Endothelial cell of umbilical vein (primary cell): ENCODE measurements around the gene MAP3K21. TPM values are rescaled to one million over a fixed set of nuclear protein-coding genes. Genes with fewer than 3 reads are reported as not detected.

ENCODE experiments used
- BruUV-seq: library from RNA; stranded (reverse); fragments of 400-500 nt; replicated peaks from 2 replicates; lab custom pipeline; 2021; lab: Mats Ljungman, UMichigan
- CTCF ChIA-PET: fragments of 300-600, 350-600 bp; sonication (Branson Sonifier 250); formaldehyde crosslinking; loops from one replicate; lab custom pipeline; 2021; ENCODE audit warnings: antibody characterized with exemption, inconsistent platforms; lab: Charles Lee
- POLR2A ChIA-PET: fragments of 300-600, 350-600 bp; sonication (Branson Sonifier 250); formaldehyde crosslinking; loops from one replicate; lab custom pipeline; 2021; ENCODE audit warnings: antibody characterized with exemption, inconsistent platforms; lab: Charles Lee
- DNase-seq: peaks from one replicate; pipeline ENCODE4 v3.0.0-alpha.2; 2011; ENCODE audit warnings: low read depth, low spot score
- FAIRE-seq: peaks from 2 replicates; lab custom pipeline; 2011; peaks lifted over from hg19 to GRCh38; lab: Jason Lieb, UNC
- H2AFZ ChIP-seq: 2 replicates; pipeline ENCODE4 v1.6.0; 2012; ENCODE audit warnings: low read depth, low read length, control low read depth, inconsistent platforms
- H3K27ac ChIP-seq: 2 replicates; pipeline ENCODE4 v1.5.1; 2011; ENCODE audit warnings: low read depth, mild to moderate bottlenecking, control low read depth, low read length, moderate library complexity; ENCODE audit not compliant: insufficient read depth
- H3K27me3 ChIP-seq, 2 experiments: 2 replicates each; pipeline versions ENCODE4 v1.6.0 to v1.6.1; 2011; ENCODE audit warnings: low read length in 2 of 2, mixed read lengths in 1 of 2; ENCODE audit not compliant: control insufficient read depth in 2 of 2, insufficient read depth in 2 of 2
- H3K36me3 ChIP-seq, 2 experiments: 2 replicates in 1 of 2; 3 replicates in 1 of 2; pipeline ENCODE4 v1.5.1; 2011; ENCODE audit warnings: low read length in 2 of 2, mild to moderate bottlenecking in 1 of 2, moderate library complexity in 1 of 2; ENCODE audit not compliant: control insufficient read depth in 2 of 2, insufficient read depth in 2 of 2; ENCODE audit errors: extremely low read depth in 1 of 2
- H3K4me1 ChIP-seq: 3 replicates; pipeline ENCODE4 v1.5.1; 2011; ENCODE audit warnings: mild to moderate bottlenecking, low read length; ENCODE audit not compliant: control insufficient read depth, insufficient read depth; ENCODE audit errors: extremely low read depth
- H3K4me2 ChIP-seq: 2 replicates; pipeline ENCODE4 v1.6.1; 2011; ENCODE audit warnings: low read length, control low read depth, mixed read lengths; ENCODE audit not compliant: insufficient read depth
- H3K4me3 ChIP-seq, 3 experiments: fragments of 200-600 bp in 1 of 3; sonication (generic), shearing (Covaris generic) in 1 of 3; replicated peaks in 1 of 3; 2 replicates each; pipeline ENCODE4 v1.5.1; 2011 to 2016; ENCODE audit warnings: control low read depth in 3 of 3, low read length in 3 of 3, mild to moderate bottlenecking in 2 of 3, inconsistent platforms in 1 of 3, low read depth in 1 of 3, moderate library complexity in 1 of 3; ENCODE audit not compliant: insufficient read depth in 1 of 3
- H3K79me2 ChIP-seq: 2 replicates; pipeline ENCODE4 v1.6.0; 2012; ENCODE audit warnings: low read length, inconsistent platforms; ENCODE audit not compliant: control insufficient read depth, insufficient read depth
- H3K9ac ChIP-seq: replicated peaks from 2 replicates; pipeline ENCODE3; 2011; ENCODE audit warnings: low read length, control low read depth; ENCODE audit not compliant: insufficient read depth; ENCODE audit errors: extremely low read depth
- H3K9me1 ChIP-seq: replicated peaks from 3 replicates; pipeline ENCODE4 v1.6.0; 2011; ENCODE audit warnings: mild to moderate bottlenecking, low read length; ENCODE audit not compliant: control insufficient read depth, insufficient read depth; ENCODE audit errors: extremely low read depth
- H3K9me3 ChIP-seq: replicated peaks from 2 replicates; pipeline ENCODE4 v1.5.1; 2012; ENCODE audit warnings: low read length, inconsistent platforms; ENCODE audit not compliant: control insufficient read depth, insufficient read depth
- H4K20me1 ChIP-seq: replicated peaks from 2 replicates; pipeline ENCODE3; 2011; ENCODE audit warnings: mild to moderate bottlenecking, low read length; ENCODE audit not compliant: control insufficient read depth, insufficient read depth; ENCODE audit errors: extremely low read depth
- CTCF ChIP-seq, 2 donors: IDR thresholded peaks; 1 replicate in 1 of 2; 2 replicates in 1 of 2; pipeline ENCODE4 v1.5.1; 2011; ENCODE audit warnings: low read length in 2 of 2, mild to moderate bottlenecking in 2 of 2, moderate library complexity in 2 of 2, control low read depth in 1 of 2, inconsistent platforms in 1 of 2, low read depth in 1 of 2; ENCODE audit not compliant: insufficient read depth in 1 of 2; ENCODE audit errors: extremely low read depth in 1 of 2
- EZH2 ChIP-seq: IDR thresholded peaks from 2 replicates; pipeline ENCODE4 v1.6.1; 2012; ENCODE audit warnings: borderline replicate concordance, low read depth, mild to moderate bottlenecking, moderate library complexity, low read length, inconsistent platforms; ENCODE audit not compliant: severe bottlenecking
- FOS ChIP-seq: IDR thresholded peaks from 2 replicates; pipeline ENCODE4 v1.6.1; 2011; ENCODE audit warnings: mild to moderate bottlenecking, low read length, moderate library complexity, borderline replicate concordance; ENCODE audit not compliant: insufficient read depth
- GATA2 ChIP-seq: IDR thresholded peaks from 2 replicates; pipeline ENCODE4 v1.7.0; 2011; ENCODE audit warnings: low read depth, mild to moderate bottlenecking, moderate library complexity, mixed read lengths, low read length; ENCODE audit not compliant: insufficient read length, insufficient read depth
- JUN ChIP-seq: IDR thresholded peaks from 2 replicates; pipeline ENCODE4 v1.6.1; 2011; ENCODE audit warnings: borderline replicate concordance, low read depth; ENCODE audit not compliant: insufficient read length, insufficient read depth
- MAX ChIP-seq: IDR thresholded peaks from 2 replicates; pipeline ENCODE4 v1.6.1; 2011; ENCODE audit not compliant: insufficient read depth, insufficient read length
- MYC ChIP-seq: IDR thresholded peaks from one replicate; pipeline ENCODE4 v1.6.1; 2011; ENCODE audit warnings: mild to moderate bottlenecking, low read depth, low read length
- POLR2A ChIP-seq: IDR thresholded peaks from 2 replicates; pipeline ENCODE4 v1.6.1; 2012; ENCODE audit warnings: low read depth, mild to moderate bottlenecking, control low read depth, low read length
- POLR2AphosphoS5 ChIP-seq: IDR thresholded peaks from 2 replicates; pipeline ENCODE4 v1.6.1; 2012; ENCODE audit warnings: low read depth, mild to moderate bottlenecking, control low read depth, low read length, moderate library complexity; ENCODE audit not compliant: insufficient read depth
- dilution Hi-C: fragments of 300-500 bp; cut with MboI; formaldehyde crosslinking; loops from one replicate; pipeline ENCODE4 v1.15.0; 2019; ENCODE audit warnings: low sequenced_read_pairs; ENCODE audit not compliant: extremely low pct_ligation_motif_present
- intact Hi-C: fragments of 100-400 bp; cut with micrococcal nuclease; formaldehyde crosslinking; loops from one replicate; pipeline ENCODE4 v1.10.0; 2022
- polyA plus RNA-seq, 4 experiments: library from polyadenylated mRNA; depleted of rRNA in 3 of 4; stranded (reverse) in 3 of 4; unstranded in 1 of 4; fragments of >200 nt; gene quantifications; 2 replicates each; pipeline versions ENCODE4 v1.2.1 to v1.2.3, GENCODE V29; 2011 to 2012; ENCODE audit warnings: missing spikeins in 1 of 4
- total RNA-seq: library from RNA; stranded (reverse); gene quantifications from 2 replicates; pipeline ENCODE4 v1.2.3, GENCODE V29; 2021

MAP3K21 gene
- total and polyA plus RNA-seq, 2 donors (not counting 3 experiments of a cell fraction or from before 2014, with no cell fraction given): 0.65 to 0.95 TPM

DNA sequence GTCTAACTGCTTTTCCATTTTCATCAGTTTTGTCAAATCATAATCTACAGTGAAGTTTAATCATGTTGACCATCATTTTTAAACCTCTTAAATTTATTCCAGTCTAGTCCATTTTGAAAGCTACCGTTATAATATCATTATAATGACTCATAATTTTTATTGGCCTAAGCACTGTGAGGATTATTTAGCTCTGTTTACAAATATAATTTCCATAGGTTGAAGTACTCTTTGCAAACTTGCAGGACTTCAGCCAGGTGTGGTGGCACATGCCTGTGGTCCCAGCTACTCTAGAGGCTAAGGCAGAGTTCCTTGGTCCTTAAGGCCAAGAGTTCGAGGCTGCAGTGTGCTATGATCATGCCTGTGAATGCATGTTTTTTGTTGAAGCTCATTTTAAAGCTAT is 54.3 kb downstream of the MAP3K21 start:
- intact Hi-C loops (no loop called here), dilution Hi-C loops (no loop called here)
- ChIA-PET CTCF (interaction anchor here (0.9 to 1.8 kb wide), 3 partner anchors 11 to 21 kb away, joined by 3 to 7 read pairs (median 3); no protein-coding TSS in a partner anchor), POLR2A (no interaction called here)
- H3K9me1 ChIP-seq: no peaks in the 10 kb centered on the region
- H3K9me3 ChIP-seq: no peaks in the 10 kb centered on the region
- no peaks in the 10 kb centered on the region for H3K79me2 ChIP-seq
- no peak overlapping the region for H3K4me2 ChIP-seq
- no peak overlapping the region for H3K9ac ChIP-seq
- no peaks in the 10 kb centered on the region for H4K20me1 ChIP-seq
- TF ChIP-seq FOS (no peak), POLR2A (no peak), GATA2 (no peak), CTCF (IDR thresholded peaks at IDR 0.05; ENCODE audit: extremely low read depth in 1 of 2, insufficient read depth in 1 of 2, low read depth in 1 of 2, low read length in 2 of 2) (no peak), POLR2AphosphoS5 (no peak)
- H3K27me3 ChIP-seq: no peaks in the 10 kb centered on the region
- H3K27ac ChIP-seq: no peak overlapping the region
- no TSS peak for BruUV-seq
- H2AFZ ChIP-seq: no peak overlapping the region
- H3K4me1 ChIP-seq: no peaks in the 10 kb centered on the region
- FAIRE-seq: no peak
- no peak overlapping the region for H3K4me3 ChIP-seq
- no peak for DNase-seq
- H3K36me3 ChIP-seq: no peaks in the 10 kb centered on the region

- ChIA-PET CTCF (interaction anchor here (1.4 kb wide), 1 partner anchor 17 kb away, joined by 3 read pairs; no protein-coding TSS in a partner anchor), POLR2A (no interaction called here)
- Histone ChIP-seq H3K27ac (no peak overlapping the region), H3K4me2 (no peak overlapping the region), H3K4me1 (no peaks in the 10 kb centered on the region), H3K36me3 (no peaks in the 10 kb centered on the region), H3K79me2 (no peaks in the 10 kb centered on the region), H2AFZ (no peak overlapping the region), H4K20me1 (no peaks in the 10 kb centered on the region), H3K9me1 (no peaks in the 10 kb centered on the region), H3K9ac (no peak overlapping the region), H3K27me3 (no peaks in the 10 kb centered on the region), H3K9me3 (no peaks in the 10 kb centered on the region), H3K4me3 (no peak overlapping the region)
- no TSS peak for BruUV-seq
- intact Hi-C loops (no loop called here), dilution Hi-C loops (no loop called here)
- no peak for FAIRE-seq
- TF ChIP-seq MYC (no peak), EZH2 (no peak), POLR2A (no peak), GATA2 (no peak), FOS (no peak), CTCF (IDR thresholded peaks at IDR 0.05; ENCODE audit: extremely low read depth in 1 of 2, insufficient read depth in 1 of 2, low read depth in 1 of 2, low read length in 2 of 2) (no peak), POLR2AphosphoS5 (no peak), MAX (no peak), JUN (no peak)
- DNase-seq: no peak
Observed at GRCh38 chr1:233383984-233384383, 56.5 kb downstream of the MAP3K21 start.
